ENCODE measurements around the gene DGCR6L.
"Not testable (repeated sequence)": the region's sequence is repeated elsewhere in the genome, so short reads cannot be mapped to it uniquely, and the experiment has no call there.

DNA sequence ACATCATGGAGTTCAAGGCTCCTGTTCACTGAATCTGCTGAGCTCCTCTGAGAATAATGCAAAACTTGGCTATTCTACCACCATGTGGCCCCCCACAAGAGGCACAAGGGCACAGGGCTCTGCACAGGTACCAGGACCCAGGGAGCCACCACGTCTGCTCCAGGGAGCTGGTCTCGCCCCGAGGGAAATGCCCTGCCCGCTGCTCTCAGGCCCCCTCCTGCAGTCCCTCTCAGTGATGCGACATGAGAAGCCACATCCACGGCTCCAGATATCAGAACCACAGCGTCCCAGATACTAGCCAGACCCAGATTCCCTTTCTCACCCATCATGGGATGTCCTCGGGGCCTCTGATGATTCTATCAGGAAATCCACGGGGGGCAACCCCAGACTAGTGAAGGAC, 47.0 kb upstream of the DGCR6L start:
- not testable (repeated sequence) for TF ChIP-seq CHD4 (IDR thresholded peaks at IDR 0.05; ENCODE audit: borderline replicate concordance); MYC (IDR thresholded peaks at IDR 0.05; ENCODE audit: borderline replicate concordance, low read length); SMC3 (IDR thresholded peaks at IDR 0.05); JUNB (IDR thresholded peaks at IDR 0.05); HOXA7 (CRISPR knock-in tag; IDR thresholded peaks at IDR 0.05); ZSCAN20 (CRISPR knock-in tag; IDR thresholded peaks at IDR 0.05); EP300 (IDR thresholded peaks at IDR 0.05); CBX8 (IDR thresholded peaks at IDR 0.05); POLR2A (IDR thresholded peaks at IDR 0.05; ENCODE audit: low read length)
- TF ChIP-seq, protein P1, sequence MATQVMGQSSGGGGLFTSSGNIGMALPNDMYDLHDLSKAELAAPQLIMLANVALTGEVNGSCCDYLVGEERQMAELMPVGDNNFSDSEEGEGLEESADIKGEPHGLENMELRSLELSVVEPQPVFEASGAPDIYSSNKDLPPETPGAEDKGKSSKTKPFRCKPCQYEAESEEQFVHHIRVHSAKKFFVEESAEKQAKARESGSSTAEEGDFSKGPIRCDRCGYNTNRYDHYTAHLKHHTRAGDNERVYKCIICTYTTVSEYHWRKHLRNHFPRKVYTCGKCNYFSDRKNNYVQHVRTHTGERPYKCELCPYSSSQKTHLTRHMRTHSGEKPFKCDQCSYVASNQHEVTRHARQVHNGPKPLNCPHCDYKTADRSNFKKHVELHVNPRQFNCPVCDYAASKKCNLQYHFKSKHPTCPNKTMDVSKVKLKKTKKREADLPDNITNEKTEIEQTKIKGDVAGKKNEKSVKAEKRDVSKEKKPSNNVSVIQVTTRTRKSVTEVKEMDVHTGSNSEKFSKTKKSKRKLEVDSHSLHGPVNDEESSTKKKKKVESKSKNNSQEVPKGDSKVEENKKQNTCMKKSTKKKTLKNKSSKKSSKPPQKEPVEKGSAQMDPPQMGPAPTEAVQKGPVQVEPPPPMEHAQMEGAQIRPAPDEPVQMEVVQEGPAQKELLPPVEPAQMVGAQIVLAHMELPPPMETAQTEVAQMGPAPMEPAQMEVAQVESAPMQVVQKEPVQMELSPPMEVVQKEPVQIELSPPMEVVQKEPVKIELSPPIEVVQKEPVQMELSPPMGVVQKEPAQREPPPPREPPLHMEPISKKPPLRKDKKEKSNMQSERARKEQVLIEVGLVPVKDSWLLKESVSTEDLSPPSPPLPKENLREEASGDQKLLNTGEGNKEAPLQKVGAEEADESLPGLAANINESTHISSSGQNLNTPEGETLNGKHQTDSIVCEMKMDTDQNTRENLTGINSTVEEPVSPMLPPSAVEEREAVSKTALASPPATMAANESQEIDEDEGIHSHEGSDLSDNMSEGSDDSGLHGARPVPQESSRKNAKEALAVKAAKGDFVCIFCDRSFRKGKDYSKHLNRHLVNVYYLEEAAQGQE (IDR thresholded peaks at IDR 0.05): not testable (repeated sequence)
- TF ChIP-seq, protein P2, sequence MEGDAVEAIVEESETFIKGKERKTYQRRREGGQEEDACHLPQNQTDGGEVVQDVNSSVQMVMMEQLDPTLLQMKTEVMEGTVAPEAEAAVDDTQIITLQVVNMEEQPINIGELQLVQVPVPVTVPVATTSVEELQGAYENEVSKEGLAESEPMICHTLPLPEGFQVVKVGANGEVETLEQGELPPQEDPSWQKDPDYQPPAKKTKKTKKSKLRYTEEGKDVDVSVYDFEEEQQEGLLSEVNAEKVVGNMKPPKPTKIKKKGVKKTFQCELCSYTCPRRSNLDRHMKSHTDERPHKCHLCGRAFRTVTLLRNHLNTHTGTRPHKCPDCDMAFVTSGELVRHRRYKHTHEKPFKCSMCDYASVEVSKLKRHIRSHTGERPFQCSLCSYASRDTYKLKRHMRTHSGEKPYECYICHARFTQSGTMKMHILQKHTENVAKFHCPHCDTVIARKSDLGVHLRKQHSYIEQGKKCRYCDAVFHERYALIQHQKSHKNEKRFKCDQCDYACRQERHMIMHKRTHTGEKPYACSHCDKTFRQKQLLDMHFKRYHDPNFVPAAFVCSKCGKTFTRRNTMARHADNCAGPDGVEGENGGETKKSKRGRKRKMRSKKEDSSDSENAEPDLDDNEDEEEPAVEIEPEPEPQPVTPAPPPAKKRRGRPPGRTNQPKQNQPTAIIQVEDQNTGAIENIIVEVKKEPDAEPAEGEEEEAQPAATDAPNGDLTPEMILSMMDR (IDR thresholded peaks at IDR 0.05): not testable (repeated sequence)
